WI38 (cell line): Measurements from ENCODE around the gene CYBRD1.

Experiments
- H3K4me3 ChIP-seq: 2 replicates; pipeline ENCODE4 v1.5.1; 2011; ENCODE audit warnings: low read depth, mild to moderate bottlenecking, control low read depth, low read length
- CTCF ChIP-seq: IDR thresholded peaks from 2 replicates; pipeline ENCODE4 v1.5.1; 2012; ENCODE audit warnings: low read depth, mild to moderate bottlenecking, control low read depth, low read length

CYBRD1 gene

GRCh38 chr2:171505374-171505773 lies 16.9 kb upstream of the CYBRD1 start:
- no peak overlapping the region for H3K4me3 ChIP-seq
- no peak for TF ChIP-seq CTCF

GRCh38 chr2:171509945-171510731 lies 12.1 kb upstream of the CYBRD1 start:
- no peak overlapping the region for H3K4me3 ChIP-seq
- TF ChIP-seq CTCF, result no peak

- no peak overlapping the region for H3K4me3 ChIP-seq
- no peak for TF ChIP-seq CTCF
Measured at GRCh38 chr2:171512014-171512413, 10.3 kb upstream of the CYBRD1 start.

GRCh38 chr2:171512683-171513195 lies 9.5 kb upstream of the CYBRD1 start:
- H3K4me3 ChIP-seq, result no peak overlapping the region
- no peak for TF ChIP-seq CTCF

GRCh38 chr2:171513719-171514160 lies 8.5 kb upstream of the CYBRD1 start:
- TF ChIP-seq CTCF, result no peak
- no peak overlapping the region for H3K4me3 ChIP-seq

- no peak overlapping the region for H3K4me3 ChIP-seq
- TF ChIP-seq CTCF, result no peak
Measured at GRCh38 chr2:171514908-171515582, 7.2 kb upstream of the CYBRD1 start.
